Bone marrow (tissue), 2 donors: ENCODE data around the gene DACT2.
"Not testable (repeated sequence)": the region's sequence is repeated elsewhere in the genome, so short reads cannot be mapped to it uniquely, and the experiment has no call there.

Source experiments
- DNase-seq, 2 donors: peaks; one replicate each; lab custom pipeline; 2025; lab: John Stamatoyannopoulos, UW

The DACT2 gene

GRCh38 chr6:168282985-168283685, 36.4 kb downstream of the DACT2 start:
- no peak for DNase-seq

GRCh38 chr6:168281826-168282225, 37.8 kb downstream of the DACT2 start:
- DNase-seq: no peak

- not testable (repeated sequence) for DNase-seq
Observed at GRCh38 chr6:168281314-168281713, 38.3 kb downstream of the DACT2 start.

GRCh38 chr6:168280899-168281245, 38.7 kb downstream of the DACT2 start:
- DNase-seq: no peak

GRCh38 chr6:168280020-168280898, 39.3 kb downstream of the DACT2 start:
- DNase-seq: no peak

DNA sequence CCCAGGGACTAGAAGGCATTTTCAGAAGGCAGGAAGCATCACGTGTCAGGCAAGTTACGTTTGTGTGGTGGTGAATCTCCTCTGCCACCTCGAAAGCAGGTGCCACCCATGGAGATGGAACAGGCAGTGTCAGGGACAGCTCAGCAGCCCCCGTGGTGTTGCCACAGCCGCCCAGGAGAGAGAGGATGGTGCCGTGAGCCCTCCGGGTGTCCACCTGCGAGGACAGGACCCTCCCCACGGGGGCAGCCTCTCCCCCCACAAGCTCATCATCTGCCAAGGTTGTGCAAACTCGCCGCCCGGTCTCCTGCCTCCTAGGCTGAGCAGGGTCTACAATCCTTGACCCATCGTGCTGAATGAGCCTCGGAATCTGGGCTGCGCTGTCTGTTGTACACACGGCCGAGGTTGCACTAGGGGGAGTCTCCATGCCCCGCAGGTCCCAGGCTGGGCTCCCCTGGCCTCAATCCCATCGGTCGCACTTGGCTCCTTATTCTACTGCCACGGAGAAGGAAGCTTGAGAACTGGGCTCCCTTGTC, 40.1 kb downstream of the DACT2 start:
- no peak for DNase-seq

GRCh38 chr6:168278904-168279303, 40.7 kb downstream of the DACT2 start:
- DNase-seq: no peak

DNA sequence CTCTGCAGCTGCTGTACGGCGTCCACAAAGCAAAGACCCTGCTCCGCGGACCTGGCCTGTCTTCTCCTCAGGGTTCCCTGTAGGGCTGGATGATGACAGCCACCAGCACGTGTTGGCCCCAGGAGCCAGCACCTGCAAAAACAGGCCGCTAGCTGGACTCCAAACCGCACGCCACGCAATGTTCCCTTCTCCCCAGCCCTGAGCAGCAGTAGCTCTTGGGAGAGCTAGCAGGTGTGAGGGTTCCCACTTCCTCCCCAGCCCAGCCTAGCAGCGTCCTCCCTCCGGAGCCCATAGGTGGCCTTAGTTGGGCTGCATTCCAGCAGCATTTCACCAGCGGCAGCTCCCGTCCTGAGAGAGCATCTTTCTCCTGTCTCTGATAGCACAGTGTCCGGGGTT, 42.3 kb downstream of the DACT2 start:
- no peak for DNase-seq

- no peak for DNase-seq
Observed at GRCh38 chr6:168276576-168277273, 42.9 kb downstream of the DACT2 start.

GRCh38 chr6:168275168-168275567, 44.4 kb downstream of the DACT2 start:
- no peak for DNase-seq

DNA sequence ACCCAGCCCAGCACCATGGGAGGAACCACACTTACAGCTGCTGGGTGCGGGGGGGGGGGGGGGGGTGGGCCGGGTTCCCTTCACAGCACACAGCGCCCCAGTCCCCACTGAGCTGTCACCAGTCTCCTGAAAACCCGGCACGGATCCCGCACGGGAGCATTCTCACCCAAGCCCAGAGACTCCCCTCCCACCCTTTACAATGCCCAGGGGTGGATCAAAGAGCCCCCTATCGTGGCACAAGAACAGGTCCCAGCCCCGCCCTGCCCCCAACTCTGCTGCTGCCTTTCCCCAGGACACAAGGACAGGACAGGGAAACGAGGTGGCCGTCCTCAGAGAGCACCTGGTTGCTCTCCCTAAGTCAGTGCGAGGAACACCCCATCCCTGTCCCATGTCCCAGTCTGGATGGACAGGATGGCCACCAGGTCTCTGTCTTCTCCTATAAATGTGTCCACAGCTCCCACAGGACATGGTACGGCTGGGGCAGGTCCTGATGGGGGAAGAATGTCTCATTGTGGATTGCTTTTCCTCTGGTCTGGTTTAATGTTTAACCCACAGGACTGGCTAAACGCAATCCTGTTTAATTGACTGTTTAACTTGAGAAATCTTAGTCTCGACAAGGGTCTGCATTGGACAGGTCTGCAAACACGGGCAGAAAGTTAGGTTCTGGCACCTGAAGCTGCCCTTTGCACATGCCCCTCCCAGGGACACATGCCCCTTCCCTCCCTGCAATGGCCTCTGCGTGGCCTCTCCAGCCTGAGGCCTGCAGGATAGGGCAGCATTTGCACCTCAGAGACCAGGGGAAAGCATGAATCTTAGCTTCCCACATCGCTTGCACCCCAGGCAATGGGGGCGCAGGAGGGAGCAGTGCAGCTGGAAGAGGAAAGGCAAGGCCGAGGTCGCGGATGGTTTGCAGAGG, 45.3 kb downstream of the DACT2 start:
- no peak for DNase-seq

DNA sequence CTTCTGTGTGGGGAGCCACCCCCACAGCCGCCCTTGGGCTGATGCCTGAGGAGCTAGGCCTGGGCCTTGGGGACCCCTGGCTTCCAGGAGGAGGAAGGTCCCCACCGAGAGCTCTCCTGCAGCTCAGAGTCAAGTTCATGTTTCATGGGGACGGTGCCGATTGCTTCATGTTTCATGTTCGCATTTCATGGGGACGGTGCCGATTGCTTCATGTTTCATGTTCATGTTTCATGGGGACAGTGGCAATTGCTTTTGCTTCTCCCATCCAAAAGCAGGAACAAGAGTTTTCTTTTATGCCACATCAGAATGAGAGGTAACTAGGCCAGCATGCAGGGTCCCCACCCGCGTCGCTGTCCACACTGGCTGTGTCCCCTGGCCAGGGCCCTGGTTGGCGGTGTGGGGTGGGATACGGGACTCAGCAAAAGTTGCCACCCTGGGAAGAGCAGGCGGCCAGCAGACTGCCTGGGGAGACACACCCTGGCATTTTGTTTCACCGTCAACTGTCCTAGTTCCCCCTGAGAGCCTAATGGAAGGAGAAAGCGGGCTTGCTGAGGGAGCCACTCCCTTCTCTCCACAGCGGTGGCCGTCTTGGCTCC, 46.0 kb downstream of the DACT2 start:
- DNase-seq: no peak

DNA sequence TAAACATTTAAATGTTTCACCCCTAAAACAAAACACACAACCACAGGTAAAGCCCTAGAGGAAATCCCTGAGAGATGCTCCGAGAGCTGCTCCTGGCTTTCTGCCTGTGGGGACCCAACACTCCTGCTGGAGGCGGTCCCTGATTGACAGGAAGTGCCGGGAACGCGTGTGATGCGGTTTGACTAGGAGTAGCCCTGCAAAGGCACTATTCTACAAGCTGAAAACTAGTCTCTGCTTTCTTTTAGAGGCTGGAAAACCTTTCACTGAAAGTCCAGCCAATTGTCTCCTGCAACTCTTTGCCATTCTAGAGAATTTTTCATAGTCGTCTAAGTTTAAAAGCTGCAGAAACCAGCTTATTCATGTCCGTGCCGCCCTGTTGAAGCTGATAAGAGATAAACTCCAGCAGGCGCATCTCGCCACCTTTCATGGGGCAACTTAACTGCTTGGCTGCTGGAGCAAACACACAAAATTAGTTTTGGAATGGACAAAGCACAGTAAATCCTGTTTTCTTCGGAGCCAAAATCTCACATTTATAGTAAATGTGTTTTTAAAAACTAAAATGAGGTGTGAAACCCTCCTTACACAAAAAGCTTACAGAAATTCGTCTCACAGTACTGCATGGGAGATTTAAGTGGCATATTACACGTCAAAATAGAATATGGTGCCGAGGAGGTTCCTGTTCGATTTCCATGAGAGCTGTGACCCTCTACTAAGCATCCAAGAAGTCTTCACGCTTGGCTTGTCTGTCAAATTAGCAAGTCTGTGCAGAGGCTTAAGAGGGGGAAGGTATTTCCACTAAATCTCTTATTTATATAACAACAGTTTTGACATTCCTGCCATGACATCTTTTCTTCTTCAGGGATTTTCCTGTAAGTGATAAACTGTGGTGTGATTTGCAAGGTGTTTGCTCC, 46.9 kb downstream of the DACT2 start:
- no peak for DNase-seq

DNA sequence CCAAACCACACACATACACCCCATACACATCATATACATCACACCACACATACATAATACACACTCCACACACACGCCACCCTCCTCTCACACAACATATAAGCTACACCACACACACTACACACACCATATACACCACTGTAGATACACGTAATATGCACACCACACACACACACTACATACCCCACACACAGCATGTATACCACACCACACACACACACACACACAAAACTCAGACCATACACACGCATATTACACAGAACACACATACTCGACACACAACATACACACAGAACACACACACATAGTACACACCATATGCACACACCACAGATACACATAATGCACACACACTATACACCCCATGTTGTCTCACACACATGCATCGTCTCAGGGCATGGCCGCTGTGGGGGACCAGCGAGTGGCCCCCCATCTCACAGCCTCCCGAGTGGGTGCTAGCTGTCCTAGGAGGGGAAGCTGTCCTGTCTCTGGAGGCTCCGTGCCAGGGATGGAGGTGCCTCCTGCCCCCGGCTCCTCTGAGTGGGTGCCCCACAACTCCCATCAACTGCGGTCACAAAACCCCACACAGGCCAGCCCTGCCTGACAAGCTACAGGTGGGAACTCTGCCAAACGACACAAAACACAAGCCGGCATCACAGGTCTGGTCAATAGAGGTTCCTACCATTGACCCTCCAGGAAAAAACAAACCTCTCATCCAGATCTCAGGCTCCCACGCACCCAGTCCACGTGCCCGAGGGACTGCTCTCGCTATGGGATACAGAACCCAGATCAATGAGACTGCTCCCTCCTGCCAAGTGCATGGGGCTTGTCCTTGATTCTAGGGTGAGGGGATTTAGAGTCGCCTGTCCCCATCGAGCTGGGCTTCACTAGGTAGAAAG, 49.1 kb downstream of the DACT2 start:
- DNase-seq: no peak

- DNase-seq: no peak
Observed at GRCh38 chr6:168269455-168270243, 49.9 kb downstream of the DACT2 start.

DNA sequence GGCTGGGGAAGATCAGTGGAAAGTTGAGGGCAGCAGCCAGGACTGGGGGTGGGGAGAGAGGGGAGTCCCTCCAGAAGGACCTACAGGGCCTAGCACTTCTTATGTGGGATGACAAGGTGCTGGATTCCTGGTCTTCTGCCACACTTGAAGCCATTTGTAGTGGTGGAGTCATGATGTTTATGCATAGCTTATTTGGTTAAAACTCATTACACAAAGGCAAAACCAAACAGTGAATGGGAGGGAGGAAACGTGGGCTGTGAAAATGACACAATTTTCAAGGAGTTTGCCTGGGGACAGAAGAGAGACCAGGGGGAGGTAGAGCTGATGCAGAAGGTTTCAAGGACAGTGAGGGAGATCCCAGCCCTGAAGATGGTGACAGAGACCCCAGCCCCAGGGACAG, 50.8 kb downstream of the DACT2 start:
- DNase-seq: no peak

DNA sequence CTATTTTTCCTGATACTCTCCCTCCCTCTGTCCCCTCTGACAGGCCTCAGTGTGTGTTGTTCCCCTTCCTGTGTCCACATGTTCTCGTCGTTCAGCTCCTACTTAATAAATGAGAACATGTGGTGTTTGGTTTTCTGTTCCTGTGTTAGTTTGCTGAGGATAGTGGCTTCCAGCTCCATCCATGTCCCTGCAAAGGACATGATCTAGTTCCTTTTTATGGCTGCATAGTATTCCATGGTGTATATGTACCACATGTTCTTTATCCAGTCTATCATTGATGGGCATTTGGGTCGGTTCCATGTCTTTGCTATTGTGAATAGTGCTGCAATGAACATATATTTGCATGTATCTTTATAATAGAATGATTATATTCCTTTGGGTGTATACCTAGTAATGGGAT, 51.8 kb downstream of the DACT2 start:
- not testable (repeated sequence) for DNase-seq
